ENCODE results near the gene ZBTB20. TPM values are rescaled to one million over a fixed set of nuclear protein-coding genes. Genes with fewer than 3 reads are reported as not detected.

The ZBTB20 gene
- total RNA-seq, 1 donor from 2014 or later = 61.0 TPM

DNA sequence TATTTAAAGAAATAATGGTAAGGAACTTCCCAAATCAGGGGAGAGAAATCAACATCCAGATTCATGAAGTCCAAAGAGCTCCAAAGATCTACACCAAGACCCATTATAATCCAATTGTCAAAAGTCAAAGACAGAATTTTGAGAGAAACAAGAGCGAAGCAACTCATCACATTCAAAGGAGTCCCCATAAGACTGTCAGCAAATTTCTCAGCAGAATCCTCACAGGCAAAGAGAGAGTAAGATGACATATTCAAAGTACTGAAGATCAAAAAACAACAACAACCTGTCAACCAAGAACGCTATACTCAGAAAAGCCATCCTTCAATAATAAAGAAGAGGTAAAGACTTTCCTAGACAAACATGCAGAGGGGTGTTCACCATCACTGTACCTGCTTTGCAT lies 511.2 kb downstream of the ZBTB20 start:
- intact Hi-C loops (cut with DNase I) = no loop called here
- no peak for ATAC-seq
- Histone ChIP-seq H3K4me1 (no peaks in the 10 kb centered on the region), H3K36me3 (no peaks in the 10 kb centered on the region), H3K27ac (no peak overlapping the region), H3K4me3 (no peak overlapping the region), H3K27me3 (no peaks in the 10 kb centered on the region), H3K9me3 (no peaks in the 10 kb centered on the region)
- TF ChIP-seq CTCF (IDR thresholded peaks at IDR 0.05) = no peak
- no peak for DNase-seq

DNA sequence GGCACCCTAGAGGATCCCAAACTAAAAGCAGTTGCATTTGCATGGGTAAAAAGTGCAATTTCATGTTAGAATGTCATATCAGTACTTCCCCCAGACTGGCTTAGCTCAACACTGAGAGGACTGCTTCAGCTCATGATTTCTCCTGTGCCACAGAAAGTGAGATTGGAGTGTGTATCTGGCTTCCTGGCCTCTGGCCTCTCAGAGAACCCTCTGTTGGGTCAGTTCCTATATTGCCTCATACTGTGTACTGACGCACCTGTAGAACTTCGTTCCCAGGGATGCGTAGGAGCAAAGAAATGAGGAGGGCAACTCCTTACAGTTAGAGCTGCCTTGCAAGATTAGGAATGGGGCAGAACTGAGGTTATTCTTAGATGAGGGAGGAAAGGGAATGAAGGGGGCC lies 512.5 kb downstream of the ZBTB20 start:
- intact Hi-C loops (cut with DNase I) = no loop called here
- no peak for TF ChIP-seq CTCF (IDR thresholded peaks at IDR 0.05)

DNA sequence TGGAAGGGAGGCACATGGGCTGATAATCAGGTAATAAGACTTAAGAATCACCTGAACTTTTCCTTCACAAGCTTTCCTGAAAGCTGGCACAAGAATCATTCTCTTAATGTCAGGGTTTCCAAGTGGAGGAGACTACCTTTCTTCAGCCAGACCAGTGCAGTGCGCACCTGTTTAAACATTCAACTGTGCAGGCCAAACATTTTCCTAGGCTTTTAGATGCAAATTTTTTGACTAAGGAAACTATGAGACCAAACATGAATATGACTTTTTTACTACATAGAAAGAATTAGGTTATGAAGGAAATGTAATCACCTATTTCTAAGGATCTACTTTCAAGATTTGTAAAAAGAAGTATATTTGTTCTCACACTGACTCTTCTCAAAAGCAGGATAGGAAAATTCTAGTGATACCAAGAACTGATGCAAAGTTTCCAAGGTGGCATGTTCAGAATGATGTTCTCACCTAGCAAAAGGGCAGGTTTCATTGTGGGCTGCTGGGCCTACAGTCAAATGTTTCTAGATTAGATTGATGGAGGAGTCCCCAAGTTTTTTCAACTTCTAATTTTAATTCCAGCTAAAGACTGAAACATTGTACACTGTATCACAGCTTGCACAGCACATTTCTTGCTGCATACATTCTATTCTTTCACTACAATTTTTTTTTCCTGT lies 514.2 kb downstream of the ZBTB20 start:
- no peak overlapping the region for H3K4me3 ChIP-seq
- H3K27me3 ChIP-seq = no peaks in the 10 kb centered on the region
- no peak overlapping the region for H3K27ac ChIP-seq
- H3K4me1 ChIP-seq = no peaks in the 10 kb centered on the region
- DNase-seq (no peak), ATAC-seq (no peak)
- no peak for TF ChIP-seq CTCF (IDR thresholded peaks at IDR 0.05)
- intact Hi-C loops (cut with DNase I) = no loop called here
- H3K36me3 ChIP-seq = no peaks in the 10 kb centered on the region
- H3K9me3 ChIP-seq = no peaks in the 10 kb centered on the region

More for the DNA sequence above, 512.5 kb downstream of the ZBTB20 start:
- no peaks in the 10 kb centered on the region for H3K27me3 ChIP-seq
- no peak overlapping the region for H3K27ac ChIP-seq
- H3K36me3 ChIP-seq = no peaks in the 10 kb centered on the region
- no peak overlapping the region for H3K4me3 ChIP-seq
- H3K9me3 ChIP-seq = no peaks in the 10 kb centered on the region
- ATAC-seq (no peak), DNase-seq (no peak)
- H3K4me1 ChIP-seq = no peaks in the 10 kb centered on the region

- Histone ChIP-seq H3K9me3 (no peaks in the 10 kb centered on the region), H3K27me3 (no peaks in the 10 kb centered on the region), H3K4me1 (peaks cover 12% of the 10 kb centered on the region), H3K27ac (no peak overlapping the region), H3K4me3 (no peak overlapping the region), H3K36me3 (no peaks in the 10 kb centered on the region)
- TF ChIP-seq CTCF (IDR thresholded peaks at IDR 0.05) = no peak
- ATAC-seq = no peak
- intact Hi-C loops (cut with DNase I) = no loop called here
- DNase-seq = no peak
Observed at GRCh38 chr3:114627770-114628169, 519.3 kb downstream of the ZBTB20 start.

DNA sequence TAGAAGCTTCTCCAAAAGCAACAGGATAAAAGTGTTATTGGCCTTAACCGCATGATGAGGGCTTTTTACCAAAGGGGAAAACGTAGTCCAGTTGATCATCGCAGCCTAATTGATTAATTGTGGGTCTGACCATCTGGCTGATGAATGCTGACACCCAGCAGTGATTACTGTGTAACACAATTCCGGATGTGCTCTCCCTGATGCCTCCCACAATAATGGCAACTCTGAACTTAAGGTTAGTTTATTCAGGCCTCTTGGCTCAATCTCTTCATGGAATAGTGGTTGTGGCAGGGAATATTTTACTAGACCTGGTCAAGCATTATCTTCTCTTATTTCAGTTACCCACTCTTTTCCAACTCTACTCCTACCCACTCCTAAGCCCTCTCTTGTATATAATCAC lies 520.3 kb downstream of the ZBTB20 start:
- ATAC-seq = no peak
- Histone ChIP-seq H3K27ac (no peak overlapping the region), H3K9me3 (no peaks in the 10 kb centered on the region), H3K36me3 (no peaks in the 10 kb centered on the region), H3K4me3 (no peak overlapping the region), H3K4me1 (peaks cover 12% of the 10 kb centered on the region), H3K27me3 (no peaks in the 10 kb centered on the region)
- intact Hi-C loops (cut with DNase I) = no loop called here
- no peak for TF ChIP-seq CTCF (IDR thresholded peaks at IDR 0.05)
- DNase-seq = no peak

All from upper lobe of right lung (tissue), 1 donor.